ENCODE data around the gene BIVM.
A peak's percentile ranks its signal among the peaks of the same experiment; 100 is the strongest.

The BIVM gene

GRCh38 chr13:102788683-102789082 is 10.2 kb upstream of the BIVM start:
- no peak for DNase-seq (ENCODE audit: low spot score)

DNA sequence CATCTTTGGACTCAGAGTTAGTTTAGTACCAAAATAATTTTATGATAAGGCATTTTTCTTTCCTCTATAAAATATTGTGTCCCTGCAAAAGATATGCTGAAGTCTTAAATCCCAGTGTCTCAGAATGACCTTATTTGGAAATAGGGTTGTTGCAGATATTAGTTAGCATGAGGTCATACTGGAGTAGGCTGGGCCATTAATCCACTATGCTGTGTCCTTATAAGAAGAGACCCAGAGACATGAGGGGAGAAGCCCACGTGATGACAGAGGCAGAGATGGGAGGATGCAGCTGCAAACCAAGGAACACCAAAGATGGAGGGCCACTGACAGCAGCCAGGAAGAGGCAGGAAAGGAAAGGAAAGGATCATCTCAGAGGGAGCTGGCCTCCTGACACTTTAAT is 6.5 kb upstream of the BIVM start:
- DNase-seq (ENCODE audit: low spot score) = no peak

GRCh38 chr13:102793611-102794355 is 5.1 kb upstream of the BIVM start:
- no peak for DNase-seq (ENCODE audit: low spot score)

GRCh38 chr13:102799426-102800144 is 666 bp downstream of the BIVM start:
- peak; percentile 26 for DNase-seq (ENCODE audit: low spot score)

GRCh38 chr13:102800145-102801041 is 1.5 kb downstream of the BIVM start:
- DNase-seq (ENCODE audit: low spot score) = peak; percentile 74

DNA sequence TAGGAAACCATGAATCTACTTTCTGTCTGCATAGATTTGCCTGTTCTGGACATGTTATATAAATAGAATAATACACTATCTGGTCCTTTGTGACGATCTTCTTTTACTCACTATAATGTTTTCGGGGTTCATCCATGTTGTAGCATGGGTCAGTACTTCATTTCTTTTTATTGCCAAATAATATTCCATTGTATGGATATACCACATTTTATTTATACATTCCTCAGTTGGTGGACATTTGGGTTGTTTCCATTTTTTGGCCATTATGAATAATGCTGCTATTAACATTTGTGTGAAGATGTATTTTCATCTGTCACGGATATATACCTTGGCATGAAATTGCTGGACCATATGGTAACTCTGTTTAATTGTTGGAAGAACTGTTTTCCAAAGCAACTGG is 6.8 kb downstream of the BIVM start:
- DNase-seq (ENCODE audit: low spot score) = no peak

DNA sequence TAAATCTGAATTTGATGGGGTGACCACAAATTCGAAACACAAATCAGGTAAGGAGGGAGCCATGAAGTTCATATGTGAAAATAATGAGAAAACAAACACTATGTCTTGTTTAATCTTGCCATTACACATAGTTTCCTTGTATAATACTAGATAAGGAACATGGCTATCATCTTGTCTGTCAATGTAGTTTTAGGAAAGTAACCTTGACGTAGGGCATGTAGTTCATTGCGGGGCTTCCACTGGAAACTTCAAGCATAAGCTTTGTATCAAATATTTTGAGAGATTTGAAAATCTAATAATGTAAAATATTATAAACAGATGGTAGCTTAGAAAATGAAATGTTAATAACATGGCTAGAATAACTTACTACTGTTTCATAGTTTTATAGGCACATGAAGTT is 8.8 kb downstream of the BIVM start:
- DNase-seq (ENCODE audit: low spot score) = no peak

GRCh38 chr13:102812611-102813287 is 13.8 kb downstream of the BIVM start:
- DNase-seq (ENCODE audit: low spot score) = no peak

- DNase-seq (ENCODE audit: low spot score) = no peak
Measured at GRCh38 chr13:102814025-102814607, 15.2 kb downstream of the BIVM start.

- no peak for DNase-seq (ENCODE audit: low spot score)
Measured at GRCh38 chr13:102814793-102815192, 15.9 kb downstream of the BIVM start.

GRCh38 chr13:102815788-102816187 is 16.9 kb downstream of the BIVM start:
- no peak for DNase-seq (ENCODE audit: low spot score)

GRCh38 chr13:102816708-102817107 is 17.8 kb downstream of the BIVM start:
- no peak for DNase-seq (ENCODE audit: low spot score)

DNA sequence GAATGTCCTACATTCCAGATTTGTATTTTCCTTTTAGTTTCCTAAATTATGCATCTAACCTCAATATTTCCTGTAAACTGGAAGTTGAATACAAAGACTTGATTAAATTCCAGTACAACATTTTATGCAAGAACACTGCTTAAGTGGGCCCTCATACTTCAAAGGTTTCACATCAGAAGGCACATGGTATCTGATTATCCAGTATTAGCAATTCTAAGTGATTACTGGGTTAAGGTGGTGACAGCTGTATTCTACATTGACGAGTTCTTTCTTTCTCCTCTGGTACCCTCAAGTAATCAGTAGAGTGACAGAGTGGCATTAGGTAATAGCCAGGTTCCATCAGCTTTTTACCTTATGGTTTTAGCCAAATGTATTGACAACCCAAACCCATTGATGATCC is 18.3 kb downstream of the BIVM start:
- no peak for DNase-seq (ENCODE audit: low spot score)

DNA sequence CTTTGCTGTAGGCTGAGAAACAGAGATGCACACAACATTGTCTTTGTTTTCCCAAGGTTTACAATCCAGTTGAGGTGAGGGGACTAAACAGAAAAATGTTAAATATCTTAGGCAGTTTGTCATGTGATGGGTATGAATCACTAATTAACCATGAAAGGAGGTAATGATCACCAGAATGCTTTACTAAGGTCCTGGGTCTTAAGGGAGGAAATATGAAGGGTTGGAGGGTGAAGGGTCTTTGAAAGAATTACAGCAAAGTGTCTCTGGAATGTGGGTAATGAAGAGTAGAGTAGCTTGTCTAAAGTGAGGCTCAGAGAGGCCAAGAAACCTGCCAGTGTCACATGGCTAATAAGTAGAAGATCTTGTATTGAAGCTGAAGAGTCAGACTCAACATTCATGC is 19.0 kb downstream of the BIVM start:
- no peak for DNase-seq (ENCODE audit: low spot score)

- no peak for DNase-seq (ENCODE audit: low spot score)
Measured at GRCh38 chr13:102825400-102825799, 26.5 kb downstream of the BIVM start.

GRCh38 chr13:102825921-102826706 is 27.2 kb downstream of the BIVM start:
- DNase-seq (ENCODE audit: low spot score) = no peak

GRCh38 chr13:102830646-102831045 is 31.7 kb downstream of the BIVM start:
- no peak for DNase-seq (ENCODE audit: low spot score)

DNA sequence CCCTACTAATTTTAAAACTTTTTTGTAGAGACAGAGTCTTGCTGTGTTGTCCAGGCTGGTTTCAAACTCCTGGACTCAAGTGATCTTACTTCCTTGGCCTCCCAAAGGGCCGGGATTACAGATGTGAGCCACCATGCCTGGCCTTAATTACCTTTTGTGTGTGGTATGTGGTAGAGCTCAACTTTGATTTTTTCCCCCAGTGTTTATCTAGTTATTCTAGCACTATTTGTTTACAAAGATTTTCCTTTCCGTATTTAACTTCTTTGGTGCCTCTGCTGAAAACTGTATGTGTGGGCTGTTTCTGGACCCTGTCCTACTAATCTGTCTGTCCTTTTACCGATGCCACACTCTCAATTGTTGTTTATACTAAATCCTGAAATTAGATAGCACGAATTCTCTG is 37.6 kb downstream of the BIVM start:
- no peak for DNase-seq (ENCODE audit: low spot score)

DNA sequence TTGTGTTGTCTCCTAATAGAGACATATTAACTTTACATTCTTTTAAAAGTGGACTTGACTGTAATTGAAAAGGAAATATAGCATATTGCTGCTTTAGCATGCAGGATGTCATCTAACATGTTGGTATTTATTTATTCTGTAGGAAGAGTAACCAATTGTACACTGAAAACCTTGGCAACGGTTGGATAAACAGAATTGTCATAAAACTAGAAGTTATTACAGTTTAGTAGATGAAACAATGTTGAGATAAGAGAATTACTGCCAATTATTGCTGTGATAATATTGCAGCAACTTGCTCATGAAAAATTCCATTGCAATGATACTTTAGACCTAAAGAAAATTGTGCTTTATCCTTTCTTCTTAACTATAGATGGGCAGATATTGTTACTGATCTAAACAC is 39.4 kb downstream of the BIVM start:
- DNase-seq (ENCODE audit: low spot score) = no peak

GRCh38 chr13:102838982-102839381 is 40.1 kb downstream of the BIVM start:
- no peak for DNase-seq (ENCODE audit: low spot score)

GRCh38 chr13:102839462-102839861 is 40.5 kb downstream of the BIVM start:
- no peak for DNase-seq (ENCODE audit: low spot score)
